Activated CD8-positive, alpha-beta memory T cell treated with anti-CD3 and anti-CD28 coated beads, Interleukin-2, amount 50 U/mL, for 1 hour (primary cell): ENCODE measurements around the gene HPGDS.

ENCODE experiments used
- DNase-seq: peaks from one replicate; pipeline ENCODE4 v3.0.0-alpha.2; 2020; ENCODE audit errors: extremely low read depth

Gene HPGDS

DNA sequence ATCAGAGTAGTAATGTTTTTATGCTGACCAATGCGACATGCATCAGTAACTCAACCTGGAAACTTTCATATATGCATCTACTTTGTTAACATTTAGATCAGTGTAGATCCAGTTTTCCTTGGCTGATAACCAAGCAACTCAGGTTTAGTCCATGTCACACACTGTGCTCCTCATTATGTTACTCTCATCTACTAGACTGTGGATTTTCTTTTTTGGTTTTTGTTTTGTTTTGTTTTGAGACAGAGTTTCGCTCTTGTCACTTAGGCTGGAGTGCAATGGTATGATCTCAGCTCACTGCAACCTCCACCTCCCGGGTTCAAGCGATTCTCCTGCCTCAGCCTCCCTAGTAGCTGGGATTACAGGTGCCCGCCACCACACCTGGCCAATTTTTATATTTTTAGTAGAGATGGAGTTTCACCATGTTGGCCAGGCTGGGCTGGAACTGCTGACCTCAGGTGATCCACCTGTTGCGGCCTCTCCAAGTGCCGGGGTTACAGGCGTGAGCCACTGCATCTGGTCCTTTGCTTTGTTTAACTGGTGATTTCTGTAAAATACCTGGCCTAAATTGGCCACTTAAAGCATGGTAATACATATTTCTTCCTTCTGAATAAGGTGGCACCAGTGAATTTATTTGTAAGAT, 86.4 kb downstream of the HPGDS start:
- no peak for DNase-seq

DNA sequence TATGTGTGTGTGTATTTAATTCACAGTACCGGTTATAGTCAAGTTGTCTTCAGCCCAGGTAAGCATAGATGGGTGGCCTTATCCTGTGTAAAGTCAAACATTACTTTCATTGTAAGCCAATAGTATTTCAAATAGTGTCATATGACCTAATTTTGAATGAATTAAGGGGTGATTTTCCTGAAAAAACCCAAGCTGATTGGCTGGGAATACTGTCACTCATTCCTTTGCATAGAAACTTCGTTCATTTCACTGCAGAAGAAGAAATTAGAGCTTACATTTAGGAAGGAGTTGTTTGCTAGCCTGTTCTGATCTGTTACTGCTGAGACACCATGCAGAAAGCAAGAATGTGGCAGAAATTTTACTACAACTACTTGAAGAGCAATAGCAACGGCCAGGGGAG, 89.6 kb downstream of the HPGDS start:
- DNase-seq: no peak

DNA sequence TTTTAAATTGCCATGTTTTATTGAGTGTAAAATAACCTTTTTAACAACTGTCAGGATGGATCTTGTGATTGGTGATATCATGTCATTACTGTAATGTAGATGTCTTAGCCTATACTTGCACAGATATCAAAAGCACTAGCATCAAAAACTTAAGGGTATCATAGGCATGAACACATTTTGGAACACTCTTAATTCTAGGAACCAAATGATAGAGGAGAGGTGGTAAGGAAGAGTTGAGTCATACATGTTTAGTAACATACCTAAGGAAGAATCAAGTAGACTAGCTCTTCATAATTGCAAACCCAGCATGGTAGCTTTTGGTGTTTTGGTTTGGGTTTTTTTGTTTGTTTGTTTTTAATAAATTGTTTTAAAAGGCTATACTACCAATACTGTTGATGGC, 91.5 kb downstream of the HPGDS start:
- no peak for DNase-seq
